Body of pancreas (tissue), 4 donors: Measurements from ENCODE around the gene SEM1.

Experiments
- POLR2A ChIP-seq, 3 donors: fragments of 450-650 bp; IDR thresholded peaks; one replicate each; pipeline ENCODE4 v1.6.1; 2016; ENCODE audit warnings: antibody characterized with exemption in 3 of 3, mild to moderate bottlenecking in 2 of 3
- TF ChIP-seq, protein P1 (sequence below), 7 experiments: fragments of 450-650 bp in 4 of 7; fragments of 200-600 bp in 3 of 7; sonication (generic) in 3 of 7; IDR thresholded peaks; one replicate each; pipeline ENCODE4 v1.5.1; 2016 to 2019; ENCODE audit warnings: antibody characterized with exemption in 7 of 7

DNA sequence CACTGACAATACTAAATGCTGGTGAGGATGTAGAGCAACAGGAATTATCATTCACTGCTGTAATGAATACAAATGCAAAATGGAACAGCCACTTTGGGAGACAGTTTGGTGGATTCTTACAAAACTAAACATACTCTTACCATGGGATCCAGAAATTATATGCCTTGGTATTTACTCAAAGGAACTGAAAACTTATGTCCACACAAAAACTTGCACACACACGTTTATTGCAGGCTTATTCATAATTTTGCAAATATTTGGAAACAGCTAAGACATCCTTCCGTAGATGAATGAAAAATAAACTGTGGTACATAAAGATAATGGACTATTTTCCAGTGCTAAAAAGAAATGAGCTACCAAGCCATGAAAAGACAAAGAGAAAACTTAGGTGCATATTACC, 69.6 kb downstream of the SEM1 start:
- TF ChIP-seq, protein P1, sequence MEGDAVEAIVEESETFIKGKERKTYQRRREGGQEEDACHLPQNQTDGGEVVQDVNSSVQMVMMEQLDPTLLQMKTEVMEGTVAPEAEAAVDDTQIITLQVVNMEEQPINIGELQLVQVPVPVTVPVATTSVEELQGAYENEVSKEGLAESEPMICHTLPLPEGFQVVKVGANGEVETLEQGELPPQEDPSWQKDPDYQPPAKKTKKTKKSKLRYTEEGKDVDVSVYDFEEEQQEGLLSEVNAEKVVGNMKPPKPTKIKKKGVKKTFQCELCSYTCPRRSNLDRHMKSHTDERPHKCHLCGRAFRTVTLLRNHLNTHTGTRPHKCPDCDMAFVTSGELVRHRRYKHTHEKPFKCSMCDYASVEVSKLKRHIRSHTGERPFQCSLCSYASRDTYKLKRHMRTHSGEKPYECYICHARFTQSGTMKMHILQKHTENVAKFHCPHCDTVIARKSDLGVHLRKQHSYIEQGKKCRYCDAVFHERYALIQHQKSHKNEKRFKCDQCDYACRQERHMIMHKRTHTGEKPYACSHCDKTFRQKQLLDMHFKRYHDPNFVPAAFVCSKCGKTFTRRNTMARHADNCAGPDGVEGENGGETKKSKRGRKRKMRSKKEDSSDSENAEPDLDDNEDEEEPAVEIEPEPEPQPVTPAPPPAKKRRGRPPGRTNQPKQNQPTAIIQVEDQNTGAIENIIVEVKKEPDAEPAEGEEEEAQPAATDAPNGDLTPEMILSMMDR (IDR thresholded peaks at IDR 0.05), result no peak
- TF ChIP-seq POLR2A (IDR thresholded peaks at IDR 0.05), result no peak
